Kidney (tissue), 14 donors: ENCODE data around the gene TLK1. TPM values are rescaled to one million over a fixed set of nuclear protein-coding genes. Genes with fewer than 3 reads are reported as not detected.

Source experiments
- DNase-seq, 5 donors: peaks; one replicate each; pipeline ENCODE4 v3.0.0-alpha.2; 2013 to 2020
- FAIRE-seq: peaks from 2 replicates; lab custom pipeline; 2012; peaks lifted over from hg19 to GRCh38; lab: Jason Lieb, UNC
- H3K27ac ChIP-seq, 2 donors: one replicate each; pipeline ENCODE4 v1.7.0; 2013; ENCODE audit warnings: low read depth in 2 of 2, low read length in 2 of 2, inconsistent platforms in 1 of 2
- H3K27me3 ChIP-seq: one replicate; pipeline ENCODE4 v1.7.1; 2013; ENCODE audit warnings: low read length, inconsistent platforms; ENCODE audit not compliant: control insufficient read depth, insufficient read depth
- H3K36me3 ChIP-seq, 3 donors: one replicate each; pipeline versions ENCODE4 v1.7.0 to v1.7.1; 2013; ENCODE audit warnings: low read length in 3 of 3, control low read depth in 1 of 3, inconsistent platforms in 1 of 3; ENCODE audit not compliant: insufficient read depth in 3 of 3, control insufficient read depth in 2 of 3
- H3K4me1 ChIP-seq, 3 donors: one replicate each; pipeline versions ENCODE4 v1.7.0 to v1.7.1; 2013; ENCODE audit warnings: low read length in 3 of 3, inconsistent platforms in 1 of 3, low read depth in 1 of 3; ENCODE audit not compliant: control insufficient read depth in 2 of 3, insufficient read depth in 2 of 3
- H3K4me3 ChIP-seq, 3 donors: one replicate each; pipeline versions ENCODE4 v1.7.0 to v1.8.1; 2013; ENCODE audit warnings: low read length in 3 of 3, control low read depth in 1 of 3, inconsistent platforms in 1 of 3
- H3K9ac ChIP-seq, 3 donors: one replicate each; pipeline versions ENCODE4 v1.7.0 to v1.7.1; 2013; ENCODE audit warnings: low read length in 3 of 3, control low read depth in 1 of 3, inconsistent platforms in 1 of 3
- H3K9me3 ChIP-seq, 3 donors: one replicate each; pipeline versions ENCODE4 v1.7.0 to v1.7.1; 2013; ENCODE audit warnings: low read length in 3 of 3, control low read depth in 1 of 3, inconsistent platforms in 1 of 3; ENCODE audit not compliant: control insufficient read depth in 2 of 3, insufficient read depth in 1 of 3
- CTCF ChIP-seq: IDR thresholded peaks from 3 replicates; pipeline ENCODE4 v1.5.1; 2012; ENCODE audit warnings: mild to moderate bottlenecking, moderate library complexity, borderline replicate concordance; ENCODE audit not compliant: insufficient read depth; ENCODE audit errors: extremely low read depth
- intact Hi-C: fragments of 100-400 bp; cut with DNase I; formaldehyde crosslinking; loops from one replicate; pipeline ENCODE4 v1.11.1; 2022
- polyA plus RNA-seq: library from polyadenylated mRNA; stranded (reverse); fragments of 350-450 nt; fragmentation: Illumina TruSeq; extraction: RNeasy Lipid Tissue Mini Kit (QIAGEN cat#74804); gene quantifications from one replicate; pipeline ENCODE4 v1.2.3, GENCODE V29; 2014; ENCODE audit warnings: low read depth, low replicate concordance; ENCODE audit not compliant: insufficient read depth
- total RNA-seq: library from RNA; stranded (reverse); fragmentation: NEBNext Ultra II Directional; extraction: Animal tissue kit (Norgen Biotek cat#: 25700); gene quantifications from one replicate; pipeline ENCODE4 v1.2.1, GENCODE V29; 2021
- donor health status: control.
- donor health status: control.
- donor health status: control.
- donor health status: control.
- donor health status: control.
- donor health status: DM: yes; HTN: yes; CAD: no.
- donor health status: Normal renal cell carcinoma (clear cell type).

Gene TLK1
- total and polyA plus RNA-seq, 2 donors from 2014 or later, result 12.3 to 80.3 TPM

GRCh38 chr2:171201271-171201670 is 40.6 kb upstream of the TLK1 start:
- TF ChIP-seq CTCF, result no peak
- Histone ChIP-seq H3K27me3 (no peaks in the 10 kb centered on the region), H3K9me3 (no peaks in the 10 kb centered on the region), H3K9ac (no peak overlapping the region), H3K27ac (no peak overlapping the region), H3K4me1 (no peaks in the 10 kb centered on the region), H3K4me3 (no peak overlapping the region), H3K36me3 (no peaks in the 10 kb centered on the region)
- DNase-seq (no peak), FAIRE-seq (no peak)
- intact Hi-C loops, result no loop called here

- Histone ChIP-seq H3K36me3 (no peaks in the 10 kb centered on the region), H3K27ac (no peak overlapping the region), H3K9ac (no peak overlapping the region), H3K27me3 (no peaks in the 10 kb centered on the region), H3K4me1 (no peaks in the 10 kb centered on the region), H3K9me3 (no peaks in the 10 kb centered on the region), H3K4me3 (no peak overlapping the region)
- intact Hi-C loops, result no loop called here
- TF ChIP-seq CTCF, result no peak
- FAIRE-seq (no peak), DNase-seq (no peak)
Observed at GRCh38 chr2:171200469-171200868, 39.8 kb upstream of the TLK1 start.

- FAIRE-seq (no peak), DNase-seq (no peak)
- no peaks in the 10 kb centered on the region for H3K4me1 ChIP-seq
- H3K27ac ChIP-seq, result no peak overlapping the region
- TF ChIP-seq CTCF, result no peak
- intact Hi-C loops, result no loop called here
- no peaks in the 10 kb centered on the region for H3K36me3 ChIP-seq
- H3K27me3 ChIP-seq, result no peaks in the 10 kb centered on the region
- no peaks in the 10 kb centered on the region for H3K9me3 ChIP-seq
- H3K9ac ChIP-seq, result no peak overlapping the region
- no peak overlapping the region for H3K4me3 ChIP-seq
Observed at GRCh38 chr2:171191021-171191420, 30.3 kb upstream of the TLK1 start.

GRCh38 chr2:171187819-171188218 is 27.1 kb upstream of the TLK1 start:
- DNase-seq, result no peak
- intact Hi-C loops, result no loop called here
- Histone ChIP-seq H3K9me3 (no peaks in the 10 kb centered on the region), H3K27me3 (no peaks in the 10 kb centered on the region), H3K36me3 (no peaks in the 10 kb centered on the region), H3K4me1 (no peaks in the 10 kb centered on the region), H3K27ac (no peak overlapping the region), H3K4me3 (no peak overlapping the region), H3K9ac (no peak overlapping the region)
- no peak for FAIRE-seq
- no peak for TF ChIP-seq CTCF
